H1 (cell line): ENCODE data around the gene HDHD3. TPM values are rescaled to one million over a fixed set of nuclear protein-coding genes. Genes with fewer than 3 reads are reported as not detected.
A peak's percentile ranks its signal among the peaks of the same experiment; 100 is the strongest.

ENCODE experiments used
- ASH2L ChIP-seq: fragments of 200-600, 300-600 bp; sonication (generic); IDR thresholded peaks from one replicate; pipeline ENCODE4 v1.7.1; 2017; ENCODE audit warnings: low read length
- BACH1 ChIP-seq: IDR thresholded peaks from 2 replicates; pipeline ENCODE4 v1.6.1; 2012; ENCODE audit warnings: low read length, improper control_type of control experiment
- CHD2 ChIP-seq: IDR thresholded peaks from 2 replicates; pipeline ENCODE4 v1.6.1; 2012; ENCODE audit warnings: low read length, improper control_type of control experiment
- EGR1 ChIP-seq: IDR thresholded peaks from 2 replicates; pipeline ENCODE4 v1.6.1; 2011; ENCODE audit warnings: low read depth, low read length, borderline replicate concordance
- EZH2 ChIP-seq: fragments of 200-600 bp; sonication (generic); IDR thresholded peaks from 2 replicates; pipeline ENCODE4 v1.7.1; 2012; ENCODE audit warnings: low read depth, mild to moderate bottlenecking, moderate library complexity, low read length, inconsistent platforms; ENCODE audit not compliant: severe bottlenecking
- FOSL1 ChIP-seq: IDR thresholded peaks from 2 replicates; pipeline ENCODE4 v1.6.1; 2011; ENCODE audit warnings: mild to moderate bottlenecking, low read depth, low read length, moderate library complexity; ENCODE audit not compliant: insufficient read depth
- HDAC2 ChIP-seq, 2 experiments: fragments of 300-600 bp in 1 of 2; sonication (generic) in 1 of 2; IDR thresholded peaks; 2 replicates each; pipeline ENCODE4 v1.6.1; 2011 to 2012; ENCODE audit warnings: low read depth in 2 of 2, low read length in 2 of 2, mild to moderate bottlenecking in 2 of 2, moderate library complexity in 2 of 2, borderline replicate concordance in 1 of 2, inconsistent platforms in 1 of 2
- PHF8 ChIP-seq: fragments of 200-600 bp; sonication (generic); conservative IDR thresholded peaks from 2 replicates; pipeline ENCODE4 v1.7.1; 2012; ENCODE audit warnings: low read depth, mild to moderate bottlenecking, inconsistent platforms, low read length, moderate library complexity
- SP1 ChIP-seq: IDR thresholded peaks from 2 replicates; pipeline ENCODE4 v1.6.1; 2011; ENCODE audit warnings: low read depth, low read length
- TAF7 ChIP-seq: optimal IDR thresholded peaks from 2 replicates; pipeline ENCODE3; 2011; ENCODE audit warnings: low read depth, mild to moderate bottlenecking, inconsistent platforms, low read length, moderate library complexity, borderline replicate concordance
- TBP ChIP-seq: IDR thresholded peaks from 2 replicates; pipeline ENCODE4 v1.6.1; 2011; ENCODE audit warnings: low read depth, low read length, improper control_type of control experiment
- TEAD4 ChIP-seq: IDR thresholded peaks from 2 replicates; pipeline ENCODE4 v1.6.1; 2012; ENCODE audit warnings: low read depth, low read length, inconsistent platforms, mixed read lengths
- polyA plus RNA-seq, 7 experiments: library from polyadenylated mRNA; depleted of rRNA in 3 of 7; stranded (reverse) in 5 of 7; unstranded in 2 of 7; fragments of >200 nt in 5 of 7; fragments of 200-250 nt in 2 of 7; gene quantifications; 1 replicate in 5 of 7; 2 replicates in 1 of 7; 4 replicates in 1 of 7; pipeline versions ENCODE4 v1.2.1 to v1.2.3, GENCODE V29; 2011 to 2013; ENCODE audit warnings: missing spikeins in 2 of 7, mixed read lengths in 2 of 7
- total RNA-seq: library from RNA; stranded (reverse); fragmentation: NEBNext Ultra II Directional; extraction: Animal tissue kit (Norgen Biotek cat#: 25700); gene quantifications from 2 replicates; pipeline ENCODE4 v1.2.1, GENCODE V29; 2021
- TF ChIP-seq, protein P1 (sequence below), 3 experiments: IDR thresholded peaks; 1 replicate in 2 of 3; 2 replicates in 1 of 3; pipeline versions ENCODE4 v1.5.1 to v1.6.1; 2011; ENCODE audit warnings: low read length in 3 of 3, mild to moderate bottlenecking in 3 of 3, inconsistent platforms in 2 of 3, low read depth in 1 of 3, moderate library complexity in 1 of 3; ENCODE audit not compliant: insufficient read depth in 1 of 3; ENCODE audit errors: control extremely low read depth in 1 of 3

Gene HDHD3
- total and polyA plus RNA-seq, 2 of the 8 experiments (the other 6 are each of a cell fraction or from before 2014, with no cell fraction given): 12.1 to 25.3 TPM

DNA sequence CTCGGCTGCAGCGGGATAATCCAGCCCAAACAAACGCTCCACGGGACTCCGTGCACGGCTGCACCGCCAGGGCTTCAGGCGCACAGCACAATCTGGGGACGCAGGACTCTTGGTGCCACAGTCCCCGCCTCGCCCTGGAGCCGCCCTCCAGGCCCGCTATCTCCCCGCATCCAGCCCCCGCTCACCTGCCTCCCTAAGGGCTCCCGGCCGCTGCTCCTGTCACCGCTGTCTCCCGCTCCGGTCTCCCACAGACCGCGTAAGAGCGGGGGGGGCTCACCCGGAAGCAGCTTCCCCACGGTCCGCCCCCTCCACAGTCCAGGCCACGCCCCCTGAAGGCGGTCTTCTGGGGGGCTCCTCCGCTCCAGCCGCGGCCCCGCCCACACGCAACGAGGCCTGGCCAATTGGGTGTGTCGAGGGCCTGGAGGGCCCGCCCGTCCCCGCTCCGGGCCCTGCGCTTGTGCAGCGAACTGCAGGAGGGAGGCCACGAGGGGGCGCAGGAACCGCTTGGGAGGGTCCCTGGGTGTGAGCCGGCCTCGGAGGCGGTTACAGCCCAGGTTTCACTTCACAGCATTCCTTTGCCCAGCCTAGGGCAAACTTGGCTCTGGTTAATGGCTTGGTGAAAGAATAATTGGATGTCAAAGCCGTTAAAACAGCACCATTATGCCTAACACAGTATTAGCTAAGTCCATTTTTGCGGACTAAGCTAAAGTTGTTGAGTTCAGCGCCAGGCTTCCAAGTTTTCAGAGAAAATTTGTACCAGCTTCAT, 24.4 kb upstream of the HDHD3 start, which contains the start of gene ALAD (continued):
- TF ChIP-seq ASH2L (peak; percentile 46), TBP (no peak), CHD2 (0 out of 2 replicates have a peak, but pooled peaks have one; percentile 21), TEAD4 (0 out of 2 replicates have a peak, but pooled peaks have one; percentile 24), FOSL1 (no peak), BACH1 (peak; percentile 78), HDAC2 (IDR thresholded peaks at IDR 0.05; ENCODE audit: borderline replicate concordance in 1 of 2, low read depth in 2 of 2, low read length in 2 of 2) (peak in 1 of 2 experiments; percentile 82; a peak in 3 of 4 replicates), SP1 (0 out of 2 replicates have a peak, but pooled peaks have one; percentile 20), PHF8 (no peak; the same call in 1 of the 2 replicates), EZH2 (no peak), TAF7 (peak; percentile 59), EGR1 (peak; percentile 50; the same call in 1 of the 2 replicates)
- TF ChIP-seq, protein P1, sequence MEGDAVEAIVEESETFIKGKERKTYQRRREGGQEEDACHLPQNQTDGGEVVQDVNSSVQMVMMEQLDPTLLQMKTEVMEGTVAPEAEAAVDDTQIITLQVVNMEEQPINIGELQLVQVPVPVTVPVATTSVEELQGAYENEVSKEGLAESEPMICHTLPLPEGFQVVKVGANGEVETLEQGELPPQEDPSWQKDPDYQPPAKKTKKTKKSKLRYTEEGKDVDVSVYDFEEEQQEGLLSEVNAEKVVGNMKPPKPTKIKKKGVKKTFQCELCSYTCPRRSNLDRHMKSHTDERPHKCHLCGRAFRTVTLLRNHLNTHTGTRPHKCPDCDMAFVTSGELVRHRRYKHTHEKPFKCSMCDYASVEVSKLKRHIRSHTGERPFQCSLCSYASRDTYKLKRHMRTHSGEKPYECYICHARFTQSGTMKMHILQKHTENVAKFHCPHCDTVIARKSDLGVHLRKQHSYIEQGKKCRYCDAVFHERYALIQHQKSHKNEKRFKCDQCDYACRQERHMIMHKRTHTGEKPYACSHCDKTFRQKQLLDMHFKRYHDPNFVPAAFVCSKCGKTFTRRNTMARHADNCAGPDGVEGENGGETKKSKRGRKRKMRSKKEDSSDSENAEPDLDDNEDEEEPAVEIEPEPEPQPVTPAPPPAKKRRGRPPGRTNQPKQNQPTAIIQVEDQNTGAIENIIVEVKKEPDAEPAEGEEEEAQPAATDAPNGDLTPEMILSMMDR (IDR thresholded peaks at IDR 0.05; ENCODE audit: control extremely low read depth in 1 of 3, insufficient read depth in 1 of 3, low read depth in 1 of 3, low read length in 3 of 3): peak; percentile 81 to 93 (median 92)
